HG03025 (cell line): Measurements from ENCODE around the gene NFATC3.
"Not testable (repeated sequence)": the region's sequence is repeated elsewhere in the genome, so short reads cannot be mapped to it uniquely, and the experiment has no call there.

Experiments used
- ATAC-seq: cut with Tn5 transposase; IDR thresholded peaks from one replicate; pipeline ENCODE4 v1.9.1; 2021; ENCODE audit warnings: mild to moderate bottlenecking, moderate library complexity; ENCODE audit not compliant: unreplicated experiment, low FRiP score

NFATC3 gene

GRCh38 chr16:68088130-68088972, 3.2 kb downstream of the NFATC3 start:
- ATAC-seq, result no peak

DNA sequence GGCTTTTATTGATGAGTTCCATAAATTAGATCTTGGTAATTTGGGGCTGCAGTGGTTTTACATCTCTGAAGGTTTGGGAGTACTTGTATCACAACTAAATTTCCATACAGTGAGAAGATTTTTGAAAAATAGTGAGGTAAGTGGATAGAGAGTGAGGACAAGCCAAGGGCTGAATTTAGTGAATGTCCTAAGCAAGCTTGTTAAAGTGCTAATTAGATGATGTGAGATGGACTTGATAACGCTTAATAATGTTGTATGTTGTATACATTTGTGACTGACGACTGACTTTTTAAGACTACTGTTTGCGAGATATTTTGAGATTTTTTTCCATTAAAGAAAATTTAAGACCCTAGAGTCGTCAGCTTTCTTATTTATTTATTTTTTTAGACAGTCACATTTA, 3.9 kb downstream of the NFATC3 start:
- ATAC-seq, result no peak

DNA sequence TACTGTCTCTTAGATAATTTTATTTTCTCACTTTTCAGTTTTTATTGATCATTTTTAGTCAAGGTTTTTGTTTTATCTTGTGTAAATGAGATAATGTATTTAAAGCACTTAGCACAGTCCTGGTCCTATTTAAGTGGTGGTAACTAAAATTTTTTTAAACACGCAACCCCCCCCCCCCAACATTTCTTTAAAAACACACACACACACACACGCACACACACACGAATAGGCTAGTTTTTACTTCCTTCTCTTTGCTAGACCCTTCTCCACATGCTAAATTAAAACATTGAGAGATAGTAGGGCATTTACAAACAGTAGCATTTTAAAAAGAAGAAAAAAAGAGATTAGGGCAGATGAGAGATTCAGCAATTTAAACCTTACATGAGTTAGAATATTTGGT, 5.0 kb downstream of the NFATC3 start:
- ATAC-seq, result no peak

DNA sequence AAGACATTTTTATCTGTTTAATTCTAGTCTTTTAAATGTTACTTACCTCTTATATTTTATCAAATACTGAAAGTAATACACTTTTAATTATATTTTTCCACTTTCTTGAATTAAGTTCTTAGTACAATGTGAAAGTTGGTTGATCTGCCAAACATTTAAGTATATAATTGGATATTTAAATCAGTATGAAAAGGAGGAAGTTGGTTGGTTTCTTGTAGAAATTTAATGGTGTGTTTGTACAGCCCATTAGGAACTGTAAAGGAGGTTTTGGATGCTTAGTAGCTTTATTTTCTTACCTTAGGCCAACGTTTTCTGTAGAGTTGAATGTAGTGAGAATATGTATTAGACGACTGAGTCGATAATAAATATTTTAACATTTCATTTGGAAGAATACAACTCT, 5.4 kb downstream of the NFATC3 start:
- ATAC-seq, result no peak

DNA sequence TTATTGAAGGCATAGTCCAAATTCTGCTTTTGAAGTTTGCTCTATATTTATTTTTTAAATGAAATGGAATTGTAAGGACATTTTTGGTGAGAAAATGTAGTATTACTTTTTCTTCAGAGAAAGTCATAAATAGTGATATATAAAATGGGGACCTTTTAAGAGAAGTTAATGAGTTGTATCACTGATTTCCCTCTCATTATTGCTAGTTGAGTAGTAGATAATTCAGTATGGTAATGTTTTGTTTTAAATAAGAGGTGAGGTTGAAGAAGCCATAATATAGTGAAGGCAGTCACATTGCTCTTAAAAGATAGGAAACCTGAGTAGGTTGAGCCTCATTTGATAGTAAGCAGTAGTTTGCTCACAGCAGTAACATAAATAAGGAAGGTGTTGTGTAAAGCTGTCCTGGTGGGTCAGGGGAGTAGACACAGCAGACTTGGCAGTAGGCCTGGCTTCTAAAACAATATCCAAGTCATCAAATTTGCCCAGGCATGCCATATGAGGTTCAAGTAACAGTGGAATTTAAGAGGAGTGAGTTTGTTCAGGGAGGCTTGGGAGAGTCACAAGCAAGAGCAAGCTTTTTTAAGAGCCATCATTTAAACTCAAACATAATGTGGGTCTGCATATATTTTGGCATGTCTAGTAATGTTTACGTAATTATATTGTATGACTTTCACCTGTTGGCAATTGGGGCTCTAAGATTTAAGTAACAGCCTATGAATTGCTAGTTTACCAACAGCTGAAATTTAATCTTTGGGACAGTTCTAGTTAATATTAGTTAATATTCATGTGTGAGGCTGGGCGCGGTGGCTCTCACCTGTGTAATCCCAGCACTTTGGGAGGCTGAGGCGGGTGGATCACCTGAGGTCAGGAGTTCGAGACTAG, 6.5 kb downstream of the NFATC3 start:
- ATAC-seq, result no peak

DNA sequence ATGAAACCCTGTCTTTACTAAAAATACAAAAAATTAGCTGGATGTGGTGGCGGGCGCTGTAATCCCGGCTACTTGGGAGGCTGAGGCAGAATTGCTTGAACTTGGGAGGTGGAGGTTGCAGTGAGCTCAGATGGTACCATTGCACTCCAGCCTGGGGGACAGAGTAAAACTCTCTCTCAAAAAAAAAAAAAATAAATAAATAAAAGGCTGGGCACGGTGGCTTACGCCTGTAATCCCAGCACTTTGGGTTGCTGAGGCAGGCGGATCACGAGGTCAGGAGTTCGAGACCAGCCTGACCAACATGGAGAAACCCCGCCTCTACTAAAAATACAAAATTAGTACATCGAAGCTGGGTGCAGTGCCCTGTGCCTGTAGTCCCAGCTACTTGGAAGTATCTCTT, 7.1 kb downstream of the NFATC3 start:
- not testable (repeated sequence) for ATAC-seq

GRCh38 chr16:68093816-68094613, 8.8 kb downstream of the NFATC3 start:
- ATAC-seq, result no peak

- no peak for ATAC-seq
Measured at GRCh38 chr16:68094614-68094934, 9.4 kb downstream of the NFATC3 start.

DNA sequence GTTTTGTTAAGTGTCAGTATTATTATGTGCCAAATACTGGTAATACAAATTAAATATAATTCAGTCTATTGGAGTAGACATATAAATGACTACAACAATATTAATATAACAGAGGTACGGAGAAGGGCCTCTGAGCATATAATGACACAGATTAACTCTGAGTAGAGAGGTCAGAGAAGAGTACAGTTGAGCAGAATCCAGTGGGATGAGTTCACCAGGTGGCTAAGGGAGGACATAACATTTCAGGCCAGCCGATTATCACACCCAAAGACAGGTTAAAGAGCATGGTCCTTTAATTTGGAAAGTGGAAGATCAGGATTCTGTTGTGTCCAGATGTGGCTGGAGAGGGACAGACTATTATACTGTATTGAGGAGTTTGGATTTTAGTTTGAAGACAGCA, 11.3 kb downstream of the NFATC3 start:
- ATAC-seq, result no peak

DNA sequence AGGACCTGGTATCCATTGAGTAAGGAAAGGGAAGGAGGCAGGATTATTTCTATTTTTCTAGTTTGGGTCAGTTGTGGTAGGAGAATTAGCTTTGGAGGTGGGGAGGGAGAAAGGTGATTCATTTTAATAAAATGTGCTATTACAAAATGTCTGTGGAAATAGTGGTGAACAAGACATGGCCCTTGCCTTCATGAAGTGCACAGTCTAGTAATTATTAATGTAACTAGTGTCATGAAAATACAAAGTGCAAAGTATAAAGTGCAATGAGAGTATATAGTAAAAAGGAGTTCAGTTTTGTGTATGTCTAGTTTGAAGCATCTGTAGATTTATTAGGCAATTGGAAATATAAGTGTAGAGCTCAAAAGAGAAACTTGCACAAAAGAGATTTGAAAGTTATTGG, 11.9 kb downstream of the NFATC3 start:
- ATAC-seq, result no peak

DNA sequence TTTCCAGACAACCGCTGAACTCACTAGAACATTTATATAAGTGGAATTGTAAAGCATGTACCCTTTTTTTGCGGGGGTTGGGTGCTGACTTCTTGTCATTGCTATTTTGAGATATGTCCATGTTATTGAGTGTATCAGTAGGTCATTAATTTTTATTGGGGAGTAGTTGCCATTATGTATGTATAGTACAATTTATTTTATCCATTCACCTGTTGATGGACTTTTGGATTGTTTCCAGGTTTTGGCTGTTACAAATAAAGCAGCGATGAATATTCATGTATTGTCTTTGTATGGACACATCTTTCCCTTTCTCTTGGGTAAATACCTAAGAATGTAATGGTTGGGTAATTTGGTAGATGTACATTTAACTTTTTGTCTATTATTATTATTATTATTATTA, 12.7 kb downstream of the NFATC3 start:
- no peak for ATAC-seq

- ATAC-seq, result no peak
Measured at GRCh38 chr16:68100488-68100887, 15.3 kb downstream of the NFATC3 start.

DNA sequence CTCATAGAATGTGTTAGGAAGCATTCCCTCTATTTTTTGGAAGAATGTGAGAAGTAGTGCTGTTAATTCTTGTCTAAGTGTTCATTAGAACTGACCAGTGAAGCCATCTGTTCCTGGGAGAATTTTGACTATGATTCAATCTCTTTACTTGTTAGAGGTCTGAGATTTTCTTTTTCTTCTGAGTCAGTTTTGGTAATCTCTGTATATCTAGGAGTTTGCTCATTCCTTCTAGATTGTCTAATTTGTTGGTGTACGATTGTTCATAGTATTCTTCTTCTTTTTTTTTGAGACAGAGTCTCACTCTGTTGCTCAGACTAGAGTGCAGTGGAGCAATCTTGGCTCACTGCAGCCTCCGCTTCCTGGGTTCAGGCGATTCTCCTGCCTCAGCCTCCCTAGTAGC, 20.4 kb downstream of the NFATC3 start:
- no peak for ATAC-seq

DNA sequence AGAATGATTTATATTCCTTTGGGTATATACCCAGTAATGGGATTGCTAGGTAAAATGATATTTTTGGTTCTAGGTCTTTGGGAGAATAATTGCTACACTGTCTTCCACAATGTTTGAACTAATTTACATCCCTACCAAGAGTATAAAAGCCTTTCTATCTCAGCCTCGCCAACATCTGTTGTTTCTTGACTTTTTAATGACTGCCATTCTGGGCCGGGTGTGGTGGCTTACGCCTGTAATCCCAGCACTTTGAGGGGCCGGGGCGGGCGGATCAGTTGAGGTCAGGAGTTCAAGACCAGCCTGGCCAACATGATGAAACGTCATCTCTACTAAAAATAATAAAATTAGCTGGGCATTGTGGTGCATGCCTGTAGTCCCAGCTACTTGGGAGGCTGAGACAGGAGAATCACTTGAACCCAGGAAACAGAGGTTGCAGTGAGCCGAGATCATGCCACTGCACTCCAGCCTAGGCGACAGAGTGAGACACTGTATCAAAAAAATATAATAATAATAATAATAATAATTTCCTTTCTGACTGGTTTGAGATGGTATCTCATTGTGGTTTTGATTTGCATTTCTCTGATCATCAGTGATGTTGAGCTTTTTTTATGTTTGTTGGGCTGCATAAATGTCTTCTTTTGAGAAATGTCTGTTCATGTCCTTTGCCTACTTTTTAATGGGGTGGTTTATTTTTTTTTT, 22.2 kb downstream of the NFATC3 start:
- not testable (repeated sequence) for ATAC-seq

DNA sequence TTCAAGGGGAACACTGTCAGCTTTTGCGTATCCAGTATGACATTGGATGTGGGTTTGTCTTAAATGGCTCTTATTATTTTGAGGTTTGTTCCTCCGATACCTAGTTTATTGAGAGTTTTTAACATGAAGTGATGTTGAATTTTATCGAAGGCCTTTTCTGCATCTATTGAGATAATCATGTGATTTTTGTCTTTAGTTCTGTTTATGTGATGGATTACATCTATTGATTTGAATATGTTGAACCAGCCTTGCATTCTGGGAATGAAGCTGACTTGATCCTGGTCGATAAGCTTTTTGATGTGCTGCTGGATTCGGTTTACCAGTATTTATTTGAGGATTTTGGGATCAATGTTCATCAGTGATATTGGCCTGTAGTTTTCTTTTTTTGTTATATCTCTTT, 24.0 kb downstream of the NFATC3 start:
- not testable (repeated sequence) for ATAC-seq

DNA sequence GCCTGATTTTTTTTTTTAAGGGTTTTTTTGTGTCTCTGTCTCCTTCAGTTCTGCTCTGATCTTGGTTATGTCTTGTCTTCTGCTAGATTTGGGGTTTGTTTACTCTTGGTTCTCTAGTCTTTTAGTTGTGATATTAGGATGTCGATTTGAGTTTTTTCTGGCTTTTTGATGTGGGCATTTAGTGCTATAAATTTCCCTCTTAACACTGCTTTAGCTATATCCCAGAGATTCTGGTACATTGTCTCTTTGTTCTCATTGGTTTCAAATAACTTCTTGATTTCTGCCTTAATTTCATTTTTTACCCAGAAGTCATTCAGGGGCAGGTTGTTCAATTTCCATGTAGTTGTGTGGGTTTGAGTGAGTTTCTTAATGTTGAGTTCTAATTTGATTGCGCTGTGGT, 25.4 kb downstream of the NFATC3 start:
- ATAC-seq, result not testable (repeated sequence)

DNA sequence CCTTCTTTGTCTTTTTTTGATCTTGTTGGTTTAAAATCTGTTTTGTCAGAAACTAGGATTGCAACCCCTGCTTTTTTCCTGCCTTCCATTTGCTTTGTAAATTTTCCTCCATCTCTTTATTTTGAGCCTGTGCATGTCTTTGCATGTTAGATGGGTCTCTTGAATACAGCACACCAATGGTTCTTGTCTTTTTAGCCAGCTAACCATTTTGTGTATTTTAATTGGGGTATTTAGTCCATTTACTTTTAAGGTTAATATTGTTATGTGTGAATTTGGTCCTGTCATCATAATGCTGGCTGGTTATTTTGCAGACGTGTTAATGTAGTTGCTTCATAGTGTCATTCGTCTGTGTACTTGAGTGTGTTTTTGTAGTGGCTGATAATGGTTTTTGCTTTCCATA, 26.2 kb downstream of the NFATC3 start:
- ATAC-seq, result no peak

GRCh38 chr16:68113059-68113761, 28.0 kb downstream of the NFATC3 start:
- ATAC-seq, result no peak

DNA sequence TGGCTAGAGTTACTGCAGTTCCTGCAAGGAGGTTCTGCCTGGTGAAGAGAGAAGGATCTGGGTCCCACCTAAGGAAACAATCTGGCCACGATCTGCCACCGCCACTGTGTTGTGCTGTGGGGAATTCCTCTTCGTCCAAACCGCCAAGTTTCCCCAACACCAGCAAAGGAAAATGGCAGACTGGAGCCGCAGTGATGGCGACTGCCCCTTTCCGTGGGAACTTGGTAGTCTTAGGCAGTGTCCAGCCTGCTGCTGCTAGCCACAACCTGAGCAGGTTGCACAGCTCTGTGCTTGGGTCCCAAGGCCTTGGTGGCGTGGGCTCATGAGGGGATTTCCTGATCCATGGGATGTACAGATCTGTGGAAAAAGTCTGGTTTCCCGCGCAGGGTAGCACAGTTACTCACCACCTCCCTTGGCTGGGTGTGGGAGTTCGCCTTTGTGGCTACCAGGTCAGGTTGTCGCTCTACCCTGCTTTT, 28.6 kb downstream of the NFATC3 start:
- no peak for ATAC-seq

DNA sequence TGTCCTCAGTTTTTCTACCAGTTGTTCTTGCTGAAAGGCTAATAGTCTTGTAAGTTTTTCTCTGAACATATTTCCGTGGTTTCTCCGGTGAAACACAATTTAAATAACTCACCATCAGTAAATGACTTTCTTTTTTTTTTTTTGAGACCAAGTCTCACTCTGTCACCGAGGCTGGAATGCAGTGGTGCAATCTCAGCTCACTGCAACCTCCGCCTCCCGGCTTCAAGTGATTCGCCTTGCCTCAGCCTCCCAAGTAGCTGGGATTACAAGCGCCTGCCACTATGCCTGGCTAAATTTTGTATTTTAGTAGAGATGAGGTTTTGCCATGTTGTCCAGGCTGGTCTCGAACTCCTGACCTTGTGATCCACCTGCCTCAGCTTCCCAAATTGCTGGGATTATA, 29.8 kb downstream of the NFATC3 start:
- not testable (repeated sequence) for ATAC-seq
